ENCODE data around the gene SAPCD1.

The SAPCD1 gene

DNA sequence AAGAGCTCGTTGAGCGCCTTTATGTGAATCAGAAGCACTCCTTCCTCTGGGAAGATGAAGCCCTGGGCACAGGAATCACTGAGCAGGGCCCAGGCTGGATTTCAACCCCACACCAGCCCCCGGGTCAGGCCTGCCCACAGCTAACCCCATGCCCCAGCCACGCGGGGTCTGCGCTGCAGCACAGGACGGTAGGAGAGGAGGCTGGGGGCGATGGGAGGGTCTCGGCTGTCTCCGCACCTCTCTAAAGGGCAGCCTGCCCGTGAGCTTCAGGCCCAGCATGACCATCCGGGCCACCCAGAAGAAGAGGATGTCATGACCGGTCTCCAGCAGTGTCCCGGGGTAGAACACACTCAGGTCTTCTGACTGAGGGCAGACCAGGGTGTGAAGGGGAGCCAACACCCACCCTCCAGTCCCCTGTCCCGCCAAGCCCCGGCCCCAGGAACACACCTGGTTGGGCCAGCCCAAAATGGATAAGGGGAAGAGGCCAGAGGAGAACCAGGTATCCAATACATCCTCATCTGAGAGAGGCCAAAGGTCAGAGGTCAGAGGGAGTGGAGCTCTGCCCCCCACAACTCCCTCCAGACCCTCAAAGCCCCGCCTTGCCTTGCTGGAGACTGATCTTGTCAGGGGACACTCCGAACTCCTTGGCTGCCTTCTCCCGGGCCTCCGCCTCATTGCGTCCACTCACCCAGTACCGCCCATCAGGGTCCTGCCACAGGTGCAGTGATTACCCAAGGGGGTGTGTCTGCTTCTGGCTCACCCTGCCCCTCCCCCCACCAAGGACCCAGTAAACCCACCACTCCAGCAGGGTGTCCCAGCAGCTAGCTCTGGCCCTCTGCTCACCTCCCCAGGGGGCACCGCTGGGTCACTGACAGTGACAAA lies 19.0 kb downstream of the SAPCD1 start:
- Histone ChIP-seq H3K4me1 (ENCODE audit: control insufficient read depth in 1 of 2, insufficient read depth in 1 of 2, low read depth in 1 of 2, low read length in 1 of 2) (peaks cover 4 to 10% of the 10 kb centered on the region in 2 experiments), H3K4me3 (ENCODE audit: low read depth in 1 of 2, low read length in 1 of 2) (no peak overlapping the region), H3K9me3 (no peaks in the 10 kb centered on the region), H3K36me3 (peaks cover 23% of the 10 kb centered on the region), H3K27ac (no peak overlapping the region), H3K27me3 (peaks cover 5% of the 10 kb centered on the region)
- TF ChIP-seq, protein P1, sequence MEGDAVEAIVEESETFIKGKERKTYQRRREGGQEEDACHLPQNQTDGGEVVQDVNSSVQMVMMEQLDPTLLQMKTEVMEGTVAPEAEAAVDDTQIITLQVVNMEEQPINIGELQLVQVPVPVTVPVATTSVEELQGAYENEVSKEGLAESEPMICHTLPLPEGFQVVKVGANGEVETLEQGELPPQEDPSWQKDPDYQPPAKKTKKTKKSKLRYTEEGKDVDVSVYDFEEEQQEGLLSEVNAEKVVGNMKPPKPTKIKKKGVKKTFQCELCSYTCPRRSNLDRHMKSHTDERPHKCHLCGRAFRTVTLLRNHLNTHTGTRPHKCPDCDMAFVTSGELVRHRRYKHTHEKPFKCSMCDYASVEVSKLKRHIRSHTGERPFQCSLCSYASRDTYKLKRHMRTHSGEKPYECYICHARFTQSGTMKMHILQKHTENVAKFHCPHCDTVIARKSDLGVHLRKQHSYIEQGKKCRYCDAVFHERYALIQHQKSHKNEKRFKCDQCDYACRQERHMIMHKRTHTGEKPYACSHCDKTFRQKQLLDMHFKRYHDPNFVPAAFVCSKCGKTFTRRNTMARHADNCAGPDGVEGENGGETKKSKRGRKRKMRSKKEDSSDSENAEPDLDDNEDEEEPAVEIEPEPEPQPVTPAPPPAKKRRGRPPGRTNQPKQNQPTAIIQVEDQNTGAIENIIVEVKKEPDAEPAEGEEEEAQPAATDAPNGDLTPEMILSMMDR (IDR thresholded peaks at IDR 0.05) = no peak

DNA sequence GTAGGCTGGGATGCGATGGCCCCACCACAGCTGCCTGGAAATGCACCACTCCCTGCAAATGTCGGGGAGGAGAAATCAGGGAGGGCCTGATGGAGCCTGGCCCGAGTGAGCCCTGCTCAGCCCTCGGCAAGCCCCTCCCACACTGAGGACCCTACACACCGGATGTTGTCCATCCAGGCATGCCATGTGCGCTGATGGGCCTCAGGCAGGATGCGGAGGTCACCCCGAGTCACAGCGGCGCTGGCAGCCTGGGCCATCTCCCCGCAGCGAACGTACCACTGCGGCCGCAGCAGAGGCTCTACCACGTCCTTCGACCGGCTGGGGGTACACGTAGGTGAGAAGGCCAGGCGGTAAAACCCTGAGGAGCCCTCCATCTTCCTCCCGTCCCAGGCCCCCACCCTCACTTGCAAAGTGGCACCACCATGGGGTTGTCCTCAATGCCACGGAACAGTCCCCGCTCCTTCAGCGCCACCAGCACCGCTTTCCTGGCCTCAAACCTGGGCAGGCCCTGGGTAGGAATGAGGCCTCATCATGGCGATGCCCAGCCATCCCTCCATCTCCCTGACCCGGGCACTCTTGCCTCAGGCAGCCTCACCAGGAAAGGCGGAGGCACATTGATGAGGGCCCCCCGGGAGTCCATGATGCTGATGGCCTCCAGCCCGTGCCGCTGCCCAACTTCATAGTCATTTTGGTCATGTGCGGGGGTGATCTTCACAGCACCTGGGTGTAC lies 19.8 kb downstream of the SAPCD1 start:
- H3K9me3 ChIP-seq = no peaks in the 10 kb centered on the region
- peaks cover 23% of the 10 kb centered on the region for H3K36me3 ChIP-seq
- no peak overlapping the region for H3K4me3 ChIP-seq (ENCODE audit: low read depth in 1 of 2, low read length in 1 of 2)
- TF ChIP-seq, protein P1 (IDR thresholded peaks at IDR 0.05) = no peak
- no peaks in the 10 kb centered on the region for H3K27me3 ChIP-seq
- no peak overlapping the region for H3K27ac ChIP-seq
- peaks cover 2 to 3% of the 10 kb centered on the region in 2 experiments for H3K4me1 ChIP-seq (ENCODE audit: control insufficient read depth in 1 of 2, insufficient read depth in 1 of 2, low read depth in 1 of 2, low read length in 1 of 2)

DNA sequence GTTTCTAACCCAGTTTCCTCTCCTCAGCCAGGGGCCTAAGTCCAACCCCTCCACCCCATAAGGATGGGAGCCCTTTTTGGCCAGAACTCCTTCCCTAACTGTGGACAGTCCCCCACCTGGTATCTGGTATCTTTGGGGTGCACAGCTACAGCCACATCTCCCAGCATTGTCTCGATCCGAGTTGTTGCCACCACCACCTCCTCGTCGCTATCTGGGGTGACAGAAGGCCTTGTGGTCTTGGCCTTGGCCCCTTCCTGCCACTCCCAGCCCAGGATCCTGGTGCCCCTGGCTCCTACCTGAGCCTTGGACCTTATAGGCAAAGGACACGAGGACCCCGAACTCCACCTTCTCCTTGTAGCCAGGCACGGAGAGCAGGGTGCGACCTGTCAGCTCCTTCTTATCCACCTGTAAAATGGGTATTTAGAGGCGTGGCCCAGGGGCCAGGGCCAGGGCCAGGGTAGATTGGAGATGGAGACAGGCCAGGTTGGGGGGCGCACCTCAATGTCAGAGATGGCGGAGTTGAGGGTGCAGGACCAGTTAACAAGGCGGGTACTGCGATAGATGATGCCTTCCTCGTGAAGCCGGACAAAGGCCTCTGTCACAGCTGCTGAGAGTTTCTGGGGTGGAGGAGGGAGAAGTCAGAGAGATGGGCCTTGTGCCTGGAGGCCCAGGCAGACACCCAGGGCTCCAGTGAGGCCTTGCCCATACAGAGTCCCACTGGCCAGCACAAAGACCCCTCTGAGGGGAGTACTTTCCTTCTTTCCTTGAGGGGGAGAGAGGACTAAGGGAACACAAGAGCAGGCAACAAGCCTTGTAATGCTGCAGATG lies 21.9 kb downstream of the SAPCD1 start:
- no peak overlapping the region for H3K27ac ChIP-seq
- H3K36me3 ChIP-seq = peaks cover 19% of the 10 kb centered on the region
- H3K9me3 ChIP-seq = no peaks in the 10 kb centered on the region
- no peak overlapping the region for H3K4me3 ChIP-seq (ENCODE audit: low read depth in 1 of 2, low read length in 1 of 2)
- no peaks in the 10 kb centered on the region for H3K27me3 ChIP-seq
- no peaks in the 10 kb centered on the region for H3K4me1 ChIP-seq (ENCODE audit: control insufficient read depth in 1 of 2, insufficient read depth in 1 of 2, low read depth in 1 of 2, low read length in 1 of 2)
- TF ChIP-seq, protein P1 (IDR thresholded peaks at IDR 0.05) = no peak

DNA sequence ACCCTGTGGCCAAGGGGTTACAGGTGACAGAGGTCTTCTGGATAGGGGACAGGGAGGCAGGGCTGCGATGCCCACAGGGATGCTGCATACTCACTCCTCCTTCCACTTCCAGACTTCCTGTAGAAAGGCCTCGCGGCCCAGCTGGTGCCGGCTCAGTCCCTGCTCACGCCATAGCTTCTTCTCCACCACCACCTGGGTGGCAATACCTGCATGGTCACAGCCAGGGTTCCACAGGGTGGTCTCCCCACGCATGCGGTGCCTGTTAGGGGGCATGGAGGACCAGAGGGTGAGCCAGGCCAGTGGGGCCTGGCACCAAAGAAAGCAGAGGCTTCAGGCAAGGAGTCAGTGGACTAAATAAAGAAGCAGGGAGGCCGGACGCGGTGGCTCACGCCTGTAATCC lies 23.0 kb downstream of the SAPCD1 start:
- Histone ChIP-seq H3K9me3 (no peaks in the 10 kb centered on the region), H3K4me1 (ENCODE audit: control insufficient read depth in 1 of 2, insufficient read depth in 1 of 2, low read depth in 1 of 2, low read length in 1 of 2) (no peaks in the 10 kb centered on the region), H3K36me3 (peaks cover 12% of the 10 kb centered on the region), H3K27ac (no peak overlapping the region), H3K4me3 (ENCODE audit: low read depth in 1 of 2, low read length in 1 of 2) (no peak overlapping the region), H3K27me3 (no peaks in the 10 kb centered on the region)
- TF ChIP-seq, protein P1 (IDR thresholded peaks at IDR 0.05) = no peak

DNA sequence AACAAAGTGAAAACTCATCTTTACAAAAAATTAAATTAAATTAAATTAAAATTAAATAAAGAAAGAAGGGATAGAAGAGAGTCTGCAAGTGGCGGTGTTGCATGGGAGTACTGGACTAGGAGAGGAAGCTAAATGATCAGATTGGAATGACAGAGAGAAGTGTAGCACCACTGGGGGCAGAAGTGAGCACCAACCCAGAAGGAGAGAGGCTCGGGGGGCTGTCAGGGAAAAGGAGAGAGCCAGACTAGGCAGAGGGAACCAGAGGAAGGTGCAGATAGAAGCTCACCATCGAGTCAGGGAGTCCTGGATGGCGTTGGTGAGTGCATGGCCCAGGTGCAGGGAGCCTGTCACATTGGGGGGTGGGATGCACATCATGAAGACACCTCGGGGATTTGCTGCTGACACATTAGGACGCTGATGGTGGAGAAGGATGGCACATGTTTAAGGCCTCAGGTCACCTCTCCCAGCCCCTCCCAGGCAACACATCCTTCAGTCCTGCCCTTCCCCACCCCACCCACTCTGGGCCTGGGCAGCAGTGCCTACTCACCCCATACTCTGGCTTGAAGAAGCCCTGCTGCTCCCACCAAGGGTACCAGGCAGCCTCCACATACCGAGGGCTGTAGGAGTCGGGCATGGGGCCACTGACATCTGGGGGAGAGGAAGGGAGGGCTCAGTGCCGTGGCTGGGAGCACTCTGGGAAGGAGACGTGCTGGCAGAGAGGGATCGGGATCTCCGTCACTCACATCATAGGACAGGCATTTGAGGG lies 29.1 kb downstream of the SAPCD1 start:
- H3K27ac ChIP-seq = no peak overlapping the region
- H3K4me3 ChIP-seq (ENCODE audit: low read depth in 1 of 2, low read length in 1 of 2) = no peak overlapping the region
- H3K27me3 ChIP-seq = no peaks in the 10 kb centered on the region
- H3K4me1 ChIP-seq (ENCODE audit: control insufficient read depth in 1 of 2, insufficient read depth in 1 of 2, low read depth in 1 of 2, low read length in 1 of 2) = peaks cover 16 to 19% of the 10 kb centered on the region in 2 experiments
- TF ChIP-seq, protein P1 (IDR thresholded peaks at IDR 0.05) = no peak
- no peaks in the 10 kb centered on the region for H3K36me3 ChIP-seq
- no peaks in the 10 kb centered on the region for H3K9me3 ChIP-seq
